Testis (tissue), 2 donors: ENCODE measurements around the gene TCF12.

Source experiments
- POLR2A ChIP-seq: fragments of 450-650 bp; IDR thresholded peaks from one replicate; pipeline ENCODE4 v1.6.1; 2017; ENCODE audit warnings: antibody characterized with exemption, mild to moderate bottlenecking, moderate library complexity
- TF ChIP-seq, protein P1 (sequence below), 3 experiments: fragments of 450-650 bp in 2 of 3; fragments of 200-600 bp in 1 of 3; sonication (generic) in 1 of 3; IDR thresholded peaks; one replicate each; pipeline ENCODE4 v1.5.1; 2016 to 2019; ENCODE audit warnings: antibody characterized with exemption in 3 of 3, mild to moderate bottlenecking in 2 of 3, moderate library complexity in 1 of 3

- TF ChIP-seq, protein P1, sequence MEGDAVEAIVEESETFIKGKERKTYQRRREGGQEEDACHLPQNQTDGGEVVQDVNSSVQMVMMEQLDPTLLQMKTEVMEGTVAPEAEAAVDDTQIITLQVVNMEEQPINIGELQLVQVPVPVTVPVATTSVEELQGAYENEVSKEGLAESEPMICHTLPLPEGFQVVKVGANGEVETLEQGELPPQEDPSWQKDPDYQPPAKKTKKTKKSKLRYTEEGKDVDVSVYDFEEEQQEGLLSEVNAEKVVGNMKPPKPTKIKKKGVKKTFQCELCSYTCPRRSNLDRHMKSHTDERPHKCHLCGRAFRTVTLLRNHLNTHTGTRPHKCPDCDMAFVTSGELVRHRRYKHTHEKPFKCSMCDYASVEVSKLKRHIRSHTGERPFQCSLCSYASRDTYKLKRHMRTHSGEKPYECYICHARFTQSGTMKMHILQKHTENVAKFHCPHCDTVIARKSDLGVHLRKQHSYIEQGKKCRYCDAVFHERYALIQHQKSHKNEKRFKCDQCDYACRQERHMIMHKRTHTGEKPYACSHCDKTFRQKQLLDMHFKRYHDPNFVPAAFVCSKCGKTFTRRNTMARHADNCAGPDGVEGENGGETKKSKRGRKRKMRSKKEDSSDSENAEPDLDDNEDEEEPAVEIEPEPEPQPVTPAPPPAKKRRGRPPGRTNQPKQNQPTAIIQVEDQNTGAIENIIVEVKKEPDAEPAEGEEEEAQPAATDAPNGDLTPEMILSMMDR (IDR thresholded peaks at IDR 0.05), result no peak
- no peak for TF ChIP-seq POLR2A
These were observed 4.8 kb upstream of the TCF12 start for GRCh38 chr15:56913670-56914069.
